Smooth muscle cell (in vitro differentiated cells): ENCODE results near the gene PLXNB1. TPM values are rescaled to one million over a fixed set of nuclear protein-coding genes. Genes with fewer than 3 reads are reported as not detected.

Experiments used
- DNase-seq: peaks from one replicate; lab custom pipeline; 2025; ENCODE audit not compliant: unreplicated experiment; lab: John Stamatoyannopoulos, UW
- H2AFZ ChIP-seq: fragments of 200-600 bp; sonication (generic); 2 replicates; pipeline ENCODE4 v1.6.0; 2016; ENCODE audit warnings: antibody characterized with exemption, low read depth, mild to moderate bottlenecking
- H3F3A ChIP-seq: fragments of 200-600 bp; sonication (generic); 2 replicates; pipeline ENCODE4 v1.6.0; 2017; ENCODE audit warnings: antibody characterized with exemption, low read depth
- H3K27ac ChIP-seq: fragments of 200-600 bp; sonication (generic); 2 replicates; pipeline ENCODE4 v1.5.1; 2016; ENCODE audit warnings: low read depth, mild to moderate bottlenecking
- H3K27me3 ChIP-seq: fragments of 200-600 bp; sonication (generic); 2 replicates; pipeline ENCODE4 v1.6.1; 2016; ENCODE audit warnings: low read depth, mild to moderate bottlenecking
- H3K36me3 ChIP-seq: fragments of 200-600 bp; sonication (generic); 2 replicates; pipeline ENCODE4 v1.5.1; 2016; ENCODE audit warnings: low read depth
- H3K4me1 ChIP-seq: fragments of 200-600 bp; sonication (generic); 2 replicates; pipeline ENCODE4 v1.5.1; 2016; ENCODE audit warnings: low read depth
- H3K4me2 ChIP-seq: fragments of 200-600 bp; sonication (generic); 2 replicates; pipeline ENCODE4 v1.6.0; 2016; ENCODE audit warnings: mild to moderate bottlenecking
- H3K4me3 ChIP-seq: fragments of 200-600 bp; sonication (generic); 2 replicates; pipeline ENCODE4 v1.5.1; 2016; ENCODE audit warnings: mild to moderate bottlenecking
- H3K79me2 ChIP-seq: fragments of 200-600 bp; sonication (generic); 2 replicates; pipeline ENCODE4 v1.6.0; 2016; ENCODE audit warnings: low read depth, mild to moderate bottlenecking
- H3K9ac ChIP-seq: fragments of 200-600 bp; sonication (generic); 2 replicates; pipeline ENCODE4 v1.6.0; 2016; ENCODE audit warnings: low read depth
- H3K9me3 ChIP-seq: fragments of 200-600 bp; sonication (generic); replicated peaks from 2 replicates; pipeline ENCODE4 v1.5.1; 2016; ENCODE audit warnings: low read depth
- H4K20me1 ChIP-seq: fragments of 200-600 bp; sonication (generic); 2 replicates; pipeline ENCODE4 v1.6.0; 2016; ENCODE audit warnings: low read depth
- WGBS: methylation state at CpG from one replicate; pipeline ENCODE4 v1.1.7; 2016; ENCODE audit warnings: low lambda C conversion rate; 5-methylcytosine and 5-hydroxymethylcytosine counted together
- polyA plus RNA-seq: library from polyadenylated mRNA; unstranded; fragments of >200 nt; fragmentation: Nextera tagmentation; extraction: Ambion mirVana; gene quantifications from 2 replicates; pipeline ENCODE4 v1.2.1, GENCODE V29; 2016
- total RNA-seq: library from RNA; depleted of rRNA; stranded (reverse); fragments of >200 nt; gene quantifications from 2 replicates; pipeline ENCODE4 v1.2.3, GENCODE V29; 2014
- TF ChIP-seq, protein P1 (sequence below): fragments of 200-600 bp; sonication (generic); IDR thresholded peaks from 2 replicates; pipeline ENCODE4 v1.5.1; 2017; ENCODE audit warnings: borderline replicate concordance, mild to moderate bottlenecking, antibody characterized with exemption; ENCODE audit not compliant: insufficient read depth, poor library complexity, severe bottlenecking

The PLXNB1 gene
- total and polyA plus RNA-seq, 2 experiments from 2014 or later, result 15.5 to 26.9 TPM

DNA sequence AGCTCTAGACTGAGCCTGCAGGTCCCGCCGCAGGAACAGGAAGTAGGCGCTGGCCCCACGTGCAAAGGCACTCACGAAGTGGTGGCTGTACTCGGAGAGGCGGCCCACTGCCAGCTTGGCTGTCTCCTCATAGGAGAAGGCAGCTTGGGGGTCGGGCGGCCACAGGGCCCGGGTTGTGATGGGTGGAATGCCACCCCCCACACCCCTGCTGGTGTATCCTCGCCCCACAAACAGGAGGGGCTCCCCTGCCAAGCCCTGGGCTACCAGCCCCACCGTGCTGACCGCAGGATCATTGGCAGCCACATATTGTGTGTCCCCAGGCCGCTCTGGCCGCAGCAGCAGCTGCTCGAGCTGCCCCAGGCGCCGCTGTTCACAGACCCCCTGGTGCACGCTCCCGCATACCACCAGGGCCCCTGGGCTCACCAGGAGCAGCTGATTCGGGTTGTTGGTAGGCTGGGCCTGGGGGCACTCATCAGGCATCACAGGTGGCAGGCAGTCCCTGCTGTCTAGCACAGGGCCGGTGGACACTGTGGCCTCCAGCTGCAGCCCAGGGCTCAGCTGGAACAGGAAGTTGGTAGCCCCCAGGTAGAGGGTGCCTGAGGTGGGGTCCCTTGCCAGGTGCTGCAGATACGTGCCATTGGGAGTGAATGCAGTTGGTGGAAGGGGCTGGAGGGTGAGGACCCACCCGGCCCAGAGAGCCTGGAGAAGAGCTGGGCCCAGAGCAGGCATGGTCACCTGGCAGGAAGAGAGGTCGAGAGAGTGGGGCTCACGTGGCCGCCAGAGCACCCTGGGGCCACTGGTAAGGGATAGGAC lies 5.8 kb downstream of the PLXNB1 start:
- Histone ChIP-seq H3K9me3 (no peaks in the 10 kb centered on the region), H3K79me2 (peaks cover 27% of the 10 kb centered on the region), H3F3A (no peaks in the 10 kb centered on the region), H3K9ac (no peak overlapping the region), H3K27ac (no peak overlapping the region), H4K20me1 (peaks cover 86% of the 10 kb centered on the region), H2AFZ (no peak overlapping the region), H3K4me3 (no peak overlapping the region), H3K4me2 (no peak overlapping the region), H3K4me1 (peaks cover 12% of the 10 kb centered on the region), H3K36me3 (no peaks in the 10 kb centered on the region), H3K27me3 (no peaks in the 10 kb centered on the region)
- TF ChIP-seq, protein P1, sequence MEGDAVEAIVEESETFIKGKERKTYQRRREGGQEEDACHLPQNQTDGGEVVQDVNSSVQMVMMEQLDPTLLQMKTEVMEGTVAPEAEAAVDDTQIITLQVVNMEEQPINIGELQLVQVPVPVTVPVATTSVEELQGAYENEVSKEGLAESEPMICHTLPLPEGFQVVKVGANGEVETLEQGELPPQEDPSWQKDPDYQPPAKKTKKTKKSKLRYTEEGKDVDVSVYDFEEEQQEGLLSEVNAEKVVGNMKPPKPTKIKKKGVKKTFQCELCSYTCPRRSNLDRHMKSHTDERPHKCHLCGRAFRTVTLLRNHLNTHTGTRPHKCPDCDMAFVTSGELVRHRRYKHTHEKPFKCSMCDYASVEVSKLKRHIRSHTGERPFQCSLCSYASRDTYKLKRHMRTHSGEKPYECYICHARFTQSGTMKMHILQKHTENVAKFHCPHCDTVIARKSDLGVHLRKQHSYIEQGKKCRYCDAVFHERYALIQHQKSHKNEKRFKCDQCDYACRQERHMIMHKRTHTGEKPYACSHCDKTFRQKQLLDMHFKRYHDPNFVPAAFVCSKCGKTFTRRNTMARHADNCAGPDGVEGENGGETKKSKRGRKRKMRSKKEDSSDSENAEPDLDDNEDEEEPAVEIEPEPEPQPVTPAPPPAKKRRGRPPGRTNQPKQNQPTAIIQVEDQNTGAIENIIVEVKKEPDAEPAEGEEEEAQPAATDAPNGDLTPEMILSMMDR, result no peak
- 96% methylated on average over 27 of the region's 27 CpGs for WGBS
- no peak for DNase-seq

GRCh38 chr3:48423241-48423882 lies 6.5 kb downstream of the PLXNB1 start:
- Histone ChIP-seq H3K79me2 (peaks cover 25% of the 10 kb centered on the region), H3K27ac (no peak overlapping the region), H3K9me3 (no peaks in the 10 kb centered on the region), H3K4me2 (no peak overlapping the region), H3F3A (no peaks in the 10 kb centered on the region), H3K4me3 (no peak overlapping the region), H3K9ac (no peak overlapping the region), H3K36me3 (no peaks in the 10 kb centered on the region), H3K27me3 (no peaks in the 10 kb centered on the region), H4K20me1 (peaks cover 84% of the 10 kb centered on the region), H2AFZ (no peak overlapping the region), H3K4me1 (peaks cover 11% of the 10 kb centered on the region)
- TF ChIP-seq, protein P1, result no peak
- WGBS, result 96% methylated on average over 25 of the region's 25 CpGs
- DNase-seq, result no peak

DNA sequence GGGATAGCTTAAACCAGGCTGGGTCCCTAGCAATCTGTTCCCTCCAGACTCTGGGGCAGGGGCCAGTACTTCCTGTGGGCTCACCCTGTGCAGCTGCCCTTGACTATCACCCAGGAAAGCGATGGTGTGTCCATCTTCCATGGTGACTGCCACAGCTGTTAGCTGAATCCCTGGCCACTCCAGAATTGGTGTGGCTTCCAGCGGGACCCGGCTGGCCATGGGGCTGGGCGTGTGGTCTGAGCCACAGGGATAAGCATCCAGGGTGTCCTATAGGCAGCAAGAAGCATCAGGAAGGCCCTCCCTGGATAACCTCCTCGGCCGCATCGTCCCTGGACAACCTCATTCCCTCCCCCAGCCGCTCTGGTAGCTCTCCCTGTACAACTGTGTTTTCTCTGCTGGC lies 7.2 kb downstream of the PLXNB1 start:
- no peak overlapping the region for H3K9ac ChIP-seq
- H3K79me2 ChIP-seq, result peaks cover 18% of the 10 kb centered on the region
- WGBS, result 97% methylated on average over 8 of the region's 8 CpGs
- DNase-seq, result no peak
- H3K4me3 ChIP-seq, result no peak overlapping the region
- H3F3A ChIP-seq, result no peaks in the 10 kb centered on the region
- no peaks in the 10 kb centered on the region for H3K9me3 ChIP-seq
- TF ChIP-seq, protein P1, result no peak
- no peaks in the 10 kb centered on the region for H3K36me3 ChIP-seq
- H3K27me3 ChIP-seq, result no peaks in the 10 kb centered on the region
- no peak overlapping the region for H2AFZ ChIP-seq
- H4K20me1 ChIP-seq, result peaks cover 79% of the 10 kb centered on the region
- H3K4me2 ChIP-seq, result no peak overlapping the region
- H3K27ac ChIP-seq, result no peak overlapping the region
- H3K4me1 ChIP-seq, result peaks cover 9% of the 10 kb centered on the region

DNA sequence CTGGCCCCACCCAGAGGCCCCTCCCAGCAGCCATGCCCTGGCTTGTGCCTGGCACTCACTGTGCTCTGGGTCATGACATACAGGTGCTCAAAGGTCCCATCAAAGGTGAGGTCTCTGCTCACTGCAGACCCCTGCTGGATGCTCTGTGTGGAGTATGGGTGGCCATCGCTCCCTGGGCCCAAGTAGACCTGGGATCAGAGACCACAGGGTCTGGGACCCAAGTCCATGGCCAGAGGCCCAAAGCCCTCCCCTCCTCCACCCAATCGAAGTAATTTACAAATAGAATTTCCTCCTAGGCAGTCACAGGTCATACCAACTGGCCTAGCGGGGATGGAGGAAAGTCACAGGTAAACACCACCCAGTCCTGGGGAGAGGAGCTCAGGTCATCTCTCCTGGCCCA lies 7.6 kb downstream of the PLXNB1 start:
- Histone ChIP-seq H3K9ac (no peak overlapping the region), H3K27ac (no peak overlapping the region), H3K27me3 (no peaks in the 10 kb centered on the region), H3K4me1 (peaks cover 9% of the 10 kb centered on the region), H3K9me3 (no peaks in the 10 kb centered on the region), H3K4me2 (no peak overlapping the region), H3K36me3 (no peaks in the 10 kb centered on the region), H4K20me1 (peaks cover 75% of the 10 kb centered on the region), H3F3A (no peaks in the 10 kb centered on the region), H2AFZ (no peak overlapping the region), H3K4me3 (no peak overlapping the region), H3K79me2 (peaks cover 14% of the 10 kb centered on the region)
- no peak for DNase-seq
- TF ChIP-seq, protein P1, result no peak
- WGBS, result 95% methylated on average over 3 of the region's 3 CpGs
